Vagina (tissue), 2 donors: ENCODE measurements around the gene LHPP.

Experiments
- POLR2A ChIP-seq, 2 donors: fragments of 450-650 bp; IDR thresholded peaks; one replicate each; pipeline ENCODE4 v1.6.1; 2017; ENCODE audit warnings: antibody characterized with exemption in 2 of 2, mild to moderate bottlenecking in 2 of 2, moderate library complexity in 2 of 2
- POLR2AphosphoS5 ChIP-seq, 2 donors: sonication (generic); formaldehyde crosslinking; IDR thresholded peaks; one replicate each; pipeline ENCODE4 v1.9.0; 2017; ENCODE audit warnings: antibody characterized with exemption in 2 of 2, mild to moderate bottlenecking in 2 of 2, low read depth in 1 of 2; ENCODE audit not compliant: insufficient read depth in 1 of 2
- TF ChIP-seq, protein P1 (sequence below), 3 experiments: fragments of 450-650 bp in 2 of 3; fragments of 200-600 bp in 1 of 3; sonication (generic) in 1 of 3; IDR thresholded peaks; one replicate each; pipeline ENCODE4 v1.5.1; 2017 to 2019; ENCODE audit warnings: antibody characterized with exemption in 3 of 3, mild to moderate bottlenecking in 2 of 3, moderate library complexity in 2 of 3

DNA sequence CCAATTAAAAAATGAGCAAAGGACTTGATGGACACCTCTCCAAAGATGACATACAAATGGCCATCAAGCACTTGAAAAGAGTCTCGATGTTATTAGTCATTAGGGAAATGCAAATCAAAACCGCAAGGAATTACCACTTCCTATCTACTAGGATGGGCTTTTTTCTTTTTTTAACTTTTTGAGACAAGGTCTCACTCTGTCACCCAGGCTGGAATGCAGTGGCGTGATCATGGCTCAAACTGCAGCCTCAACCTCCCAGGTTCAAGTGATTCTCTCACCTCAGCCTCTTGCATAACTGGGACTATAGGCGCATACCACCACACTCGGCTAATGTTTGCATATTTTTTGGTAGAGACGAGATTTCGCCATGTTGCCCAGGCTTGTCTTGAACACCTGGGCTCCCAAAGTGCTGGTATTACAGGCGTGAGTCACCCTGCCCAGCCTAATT lies 25.4 kb upstream of the LHPP start:
- TF ChIP-seq, protein P1, sequence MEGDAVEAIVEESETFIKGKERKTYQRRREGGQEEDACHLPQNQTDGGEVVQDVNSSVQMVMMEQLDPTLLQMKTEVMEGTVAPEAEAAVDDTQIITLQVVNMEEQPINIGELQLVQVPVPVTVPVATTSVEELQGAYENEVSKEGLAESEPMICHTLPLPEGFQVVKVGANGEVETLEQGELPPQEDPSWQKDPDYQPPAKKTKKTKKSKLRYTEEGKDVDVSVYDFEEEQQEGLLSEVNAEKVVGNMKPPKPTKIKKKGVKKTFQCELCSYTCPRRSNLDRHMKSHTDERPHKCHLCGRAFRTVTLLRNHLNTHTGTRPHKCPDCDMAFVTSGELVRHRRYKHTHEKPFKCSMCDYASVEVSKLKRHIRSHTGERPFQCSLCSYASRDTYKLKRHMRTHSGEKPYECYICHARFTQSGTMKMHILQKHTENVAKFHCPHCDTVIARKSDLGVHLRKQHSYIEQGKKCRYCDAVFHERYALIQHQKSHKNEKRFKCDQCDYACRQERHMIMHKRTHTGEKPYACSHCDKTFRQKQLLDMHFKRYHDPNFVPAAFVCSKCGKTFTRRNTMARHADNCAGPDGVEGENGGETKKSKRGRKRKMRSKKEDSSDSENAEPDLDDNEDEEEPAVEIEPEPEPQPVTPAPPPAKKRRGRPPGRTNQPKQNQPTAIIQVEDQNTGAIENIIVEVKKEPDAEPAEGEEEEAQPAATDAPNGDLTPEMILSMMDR (IDR thresholded peaks at IDR 0.05): no peak
- TF ChIP-seq POLR2A (IDR thresholded peaks at IDR 0.05): no peak
- no peak for TF ChIP-seq POLR2AphosphoS5 (IDR thresholded peaks at IDR 0.05; ENCODE audit: insufficient read depth in 1 of 2, low read depth in 1 of 2)
